Activated CD4-positive, alpha-beta T cell treated with anti-CD3 and anti-CD28 coated beads, Interleukin-2, amount 50 U/mL, for 4 hours (primary cell): ENCODE data around the gene OSGIN1.

Source experiments
- DNase-seq, 2 experiments: peaks; one replicate each; pipeline ENCODE4 v3.0.0-alpha.2; 2020

The OSGIN1 gene

GRCh38 chr16:83973581-83974385 lies 20.7 kb downstream of the OSGIN1 start:
- DNase-seq, result no peak

- no peak for DNase-seq
Measured at GRCh38 chr16:83974475-83974874, 21.4 kb downstream of the OSGIN1 start.

- DNase-seq, result no peak
Measured at GRCh38 chr16:83975590-83976260, 22.7 kb downstream of the OSGIN1 start.

GRCh38 chr16:83977056-83977815 lies 24.2 kb downstream of the OSGIN1 start:
- DNase-seq, result no peak

DNA sequence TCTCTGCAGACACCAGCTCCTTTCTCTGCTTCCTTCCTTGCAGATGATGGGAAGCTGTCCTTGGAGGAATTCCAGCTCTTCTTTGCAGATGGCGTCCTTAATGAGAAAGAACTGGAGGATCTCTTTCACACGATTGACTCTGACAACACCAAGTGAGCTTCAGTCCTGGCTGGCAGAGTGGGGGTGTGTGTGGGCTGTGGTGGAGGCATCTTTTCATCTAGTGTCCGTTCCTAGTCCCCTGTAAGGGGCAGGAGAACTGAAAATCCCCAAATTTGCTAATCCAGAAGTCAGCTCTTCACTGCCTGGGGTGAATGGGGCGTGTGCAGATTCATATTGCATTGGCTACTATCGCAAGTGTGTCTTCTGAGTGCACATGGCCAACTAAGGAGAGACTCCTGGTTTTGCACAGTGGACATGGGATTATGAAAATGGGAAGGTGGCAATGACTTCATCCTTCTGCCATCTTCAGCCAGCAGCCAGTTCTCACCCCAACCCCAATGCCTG lies 25.4 kb downstream of the OSGIN1 start:
- DNase-seq, result no peak

DNA sequence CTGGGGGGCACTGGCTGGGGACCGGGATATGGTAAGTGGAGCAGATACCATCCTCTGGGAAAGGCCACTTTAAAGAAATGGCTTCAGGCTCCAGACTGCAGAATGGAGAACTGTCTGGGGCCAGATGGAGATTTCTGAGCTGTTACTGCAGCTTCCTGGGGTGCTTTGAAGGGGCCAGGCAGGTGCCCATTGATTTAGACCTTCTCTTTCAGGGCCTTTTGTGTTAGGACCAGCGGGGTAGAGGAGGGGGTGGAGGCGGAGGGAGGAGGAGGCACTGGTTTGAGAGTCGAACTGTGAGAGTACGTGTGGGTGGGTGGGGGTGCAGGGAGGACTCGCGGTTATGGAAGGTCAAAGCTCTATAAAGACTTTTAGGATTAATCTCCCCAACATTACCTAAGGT lies 26.4 kb downstream of the OSGIN1 start:
- DNase-seq, result no peak

- no peak for DNase-seq
Measured at GRCh38 chr16:83980794-83981193, 27.8 kb downstream of the OSGIN1 start.

DNA sequence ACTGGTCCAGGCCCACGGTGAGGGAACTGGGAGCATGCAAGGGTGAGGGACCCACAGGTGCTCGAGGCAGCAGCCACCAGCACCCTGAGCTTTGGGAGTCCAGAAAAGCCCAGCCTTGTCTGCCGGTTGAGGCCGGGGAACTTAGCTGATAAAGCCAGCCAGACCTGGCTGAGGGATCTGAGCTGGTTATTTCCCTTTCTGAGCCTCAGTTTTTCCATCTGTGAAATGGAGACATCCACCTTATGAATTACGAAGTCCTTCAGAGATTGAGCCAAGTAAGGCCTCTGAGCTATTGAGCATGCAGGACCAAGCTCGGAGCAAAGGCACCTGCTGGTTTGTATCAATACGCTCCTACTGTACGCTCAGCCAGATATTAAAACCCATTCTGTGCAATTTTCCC lies 28.8 kb downstream of the OSGIN1 start:
- no peak for DNase-seq

DNA sequence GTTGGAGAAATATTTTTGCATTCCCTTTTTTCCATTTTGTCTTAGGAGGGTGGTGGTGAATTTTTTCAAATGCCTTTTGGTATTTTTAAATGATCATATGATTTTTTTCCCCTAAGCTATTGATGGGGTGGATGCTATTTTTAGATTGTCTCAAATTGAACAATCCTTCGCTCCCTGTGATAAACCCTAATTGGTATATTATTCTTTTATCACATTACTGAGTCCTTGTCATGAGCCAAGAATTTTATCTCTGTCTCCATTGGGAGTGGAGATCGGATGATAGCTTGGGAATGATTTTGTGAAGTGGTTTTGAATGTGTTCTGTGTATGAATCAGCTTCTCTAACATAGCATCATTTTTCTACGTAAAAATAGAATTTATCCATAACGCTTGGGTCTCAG lies 30.5 kb downstream of the OSGIN1 start:
- DNase-seq, result no peak

DNA sequence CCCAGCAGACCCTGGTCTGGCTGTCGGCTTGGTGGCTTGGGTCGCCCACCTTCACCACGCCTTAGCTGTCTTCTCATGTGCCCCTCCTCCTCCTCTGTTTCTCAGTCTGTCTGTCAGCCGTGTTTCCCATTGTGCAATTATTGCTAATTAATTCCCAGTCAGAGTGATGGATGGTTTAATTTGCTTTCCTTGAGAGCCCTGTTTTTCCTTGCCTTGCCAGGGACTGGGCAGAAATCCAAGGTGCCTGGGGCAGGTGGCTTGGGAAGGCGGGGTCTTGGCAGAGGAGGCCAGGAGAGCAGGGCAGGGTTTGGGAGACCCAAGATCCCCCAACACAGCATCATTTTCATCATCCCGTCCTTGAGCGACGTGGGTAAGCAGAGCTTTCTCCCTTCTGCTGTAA lies 36.3 kb downstream of the OSGIN1 start:
- DNase-seq, result no peak

DNA sequence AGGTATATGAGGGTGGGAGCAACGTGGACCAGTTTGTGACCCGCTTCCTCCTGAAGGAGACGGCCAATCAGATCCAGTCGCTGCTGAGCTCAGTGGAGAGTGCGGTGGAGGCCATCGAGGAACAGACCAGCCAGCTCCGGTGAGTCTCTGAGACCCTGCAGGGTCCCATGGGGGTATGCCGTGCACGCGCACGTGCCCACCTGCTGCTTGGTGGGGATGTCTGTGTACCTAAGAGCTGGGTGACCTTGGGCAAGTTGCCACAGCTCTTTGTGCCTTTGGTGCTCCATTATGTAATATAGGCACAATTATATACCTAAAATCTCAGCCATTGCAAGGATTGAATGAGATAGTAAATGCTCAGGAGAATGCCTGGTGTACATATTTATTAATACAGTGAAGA lies 37.5 kb downstream of the OSGIN1 start:
- no peak for DNase-seq

- no peak for DNase-seq
Measured at GRCh38 chr16:83992624-83993023, 39.6 kb downstream of the OSGIN1 start.

GRCh38 chr16:83994087-83994486 lies 41.0 kb downstream of the OSGIN1 start:
- DNase-seq, result no peak

GRCh38 chr16:83994703-83995102 lies 41.7 kb downstream of the OSGIN1 start:
- DNase-seq, result no peak

DNA sequence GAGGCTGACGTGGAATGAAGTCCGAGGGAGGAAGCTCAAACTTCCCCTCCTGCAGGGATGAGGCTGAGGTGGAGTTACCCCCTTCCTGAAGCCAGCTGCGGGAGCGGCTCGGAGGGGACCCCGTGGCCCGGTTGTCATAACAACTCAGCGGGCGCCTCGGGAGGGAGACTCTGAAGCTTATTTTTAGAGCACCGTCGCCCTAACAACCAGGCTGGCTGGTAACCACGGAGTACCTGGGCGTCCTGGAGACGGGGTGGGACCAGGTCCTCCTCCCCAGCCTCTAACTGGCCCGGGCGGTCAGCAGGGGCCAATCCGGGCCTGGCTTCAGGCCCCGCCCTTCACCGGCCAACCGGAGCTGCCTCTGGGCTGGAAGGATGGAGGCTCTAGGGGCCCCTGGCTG lies 42.7 kb downstream of the OSGIN1 start:
- no peak for DNase-seq

GRCh38 chr16:83996481-83997252 lies 43.6 kb downstream of the OSGIN1 start:
- no peak for DNase-seq

DNA sequence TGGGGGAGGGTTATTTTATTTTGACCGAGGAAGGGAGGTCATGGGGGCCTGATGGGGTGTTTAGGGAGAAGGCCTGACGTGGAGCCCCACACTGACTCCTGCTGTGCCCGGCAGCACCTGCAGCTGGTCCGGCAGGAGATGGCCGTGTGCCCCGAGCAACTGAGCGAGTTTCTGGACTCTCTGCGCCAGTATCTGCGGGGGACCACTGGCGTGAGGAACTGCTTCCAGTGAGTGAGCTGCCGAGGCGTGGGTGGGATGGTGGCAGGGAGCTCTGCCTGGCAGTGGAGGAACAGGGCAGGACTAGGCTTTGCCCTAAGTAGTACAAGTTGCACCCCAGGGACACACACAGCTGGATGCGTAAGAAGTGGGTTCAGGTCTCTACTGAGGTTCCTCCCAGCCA lies 45.1 kb downstream of the OSGIN1 start:
- no peak for DNase-seq

GRCh38 chr16:84000989-84001642 lies 48.1 kb downstream of the OSGIN1 start:
- DNase-seq, result no peak

DNA sequence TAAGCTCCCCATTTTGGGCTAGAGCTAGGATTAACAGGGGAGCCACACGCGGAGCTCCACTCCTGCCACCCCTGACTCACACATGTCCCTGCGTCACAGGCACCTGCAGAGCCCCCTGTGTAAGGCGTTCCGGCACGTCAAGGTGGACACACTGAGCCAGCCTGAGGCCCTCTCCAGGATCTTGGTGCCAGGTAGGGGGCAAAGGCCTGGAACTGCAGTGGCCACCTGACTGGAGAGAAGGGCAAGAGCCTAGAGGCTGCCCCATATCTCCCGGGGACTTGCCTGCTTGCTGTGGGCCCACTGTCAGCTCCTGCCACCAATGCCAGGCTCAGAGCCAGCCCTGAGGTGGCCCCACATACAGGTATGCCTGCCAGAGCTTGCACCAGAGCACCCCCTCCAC lies 48.7 kb downstream of the OSGIN1 start:
- no peak for DNase-seq

DNA sequence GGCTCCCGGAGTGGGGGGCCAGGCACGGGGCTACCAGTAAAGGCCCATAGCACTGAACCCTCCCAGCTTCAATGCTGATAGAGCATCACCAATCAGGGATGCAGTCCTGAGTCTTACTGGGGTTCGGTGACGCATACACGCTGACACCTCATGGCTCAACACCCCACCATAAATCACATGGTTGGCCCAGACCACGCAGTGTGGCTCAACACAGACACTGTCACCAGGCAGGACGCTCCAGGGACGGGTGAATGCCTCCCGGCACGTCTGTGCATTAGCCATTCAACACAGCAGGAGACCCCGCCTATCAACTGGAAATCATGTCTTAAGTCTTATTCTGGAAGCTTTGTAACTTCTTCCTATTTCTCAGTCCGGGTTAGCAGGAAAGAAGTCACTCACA lies 50.0 kb downstream of the OSGIN1 start:
- no peak for DNase-seq

GRCh38 chr16:84004442-84004841 lies 51.4 kb downstream of the OSGIN1 start:
- DNase-seq, result no peak

DNA sequence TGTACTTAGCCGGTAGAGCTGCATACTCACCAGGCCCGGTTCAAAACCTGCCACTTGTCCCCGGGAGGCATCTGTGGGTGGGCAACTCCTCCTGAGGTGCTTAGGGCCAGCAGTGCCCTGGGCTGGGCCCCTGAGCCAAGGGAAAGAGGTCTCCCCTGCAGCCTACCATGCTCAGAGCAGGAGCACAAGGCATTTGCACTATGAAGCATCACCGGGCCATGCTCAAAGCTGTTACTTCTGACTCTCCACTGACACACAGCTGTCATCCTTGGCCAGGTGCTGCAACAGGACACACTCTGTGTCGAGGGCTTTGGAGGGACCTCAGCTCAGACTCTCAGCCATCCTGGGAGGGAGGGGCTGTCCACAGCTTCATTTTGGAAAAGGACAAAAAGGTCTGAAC lies 52.4 kb downstream of the OSGIN1 start:
- no peak for DNase-seq
